HG03139 (cell line): ENCODE measurements around the gene TIAM1.
A peak's percentile ranks its signal among the peaks of the same experiment; 100 is the strongest.

Source experiments
- ATAC-seq: cut with Tn5 transposase; IDR thresholded peaks from one replicate; pipeline ENCODE4 v1.9.1; 2021; ENCODE audit not compliant: unreplicated experiment

Gene TIAM1

DNA sequence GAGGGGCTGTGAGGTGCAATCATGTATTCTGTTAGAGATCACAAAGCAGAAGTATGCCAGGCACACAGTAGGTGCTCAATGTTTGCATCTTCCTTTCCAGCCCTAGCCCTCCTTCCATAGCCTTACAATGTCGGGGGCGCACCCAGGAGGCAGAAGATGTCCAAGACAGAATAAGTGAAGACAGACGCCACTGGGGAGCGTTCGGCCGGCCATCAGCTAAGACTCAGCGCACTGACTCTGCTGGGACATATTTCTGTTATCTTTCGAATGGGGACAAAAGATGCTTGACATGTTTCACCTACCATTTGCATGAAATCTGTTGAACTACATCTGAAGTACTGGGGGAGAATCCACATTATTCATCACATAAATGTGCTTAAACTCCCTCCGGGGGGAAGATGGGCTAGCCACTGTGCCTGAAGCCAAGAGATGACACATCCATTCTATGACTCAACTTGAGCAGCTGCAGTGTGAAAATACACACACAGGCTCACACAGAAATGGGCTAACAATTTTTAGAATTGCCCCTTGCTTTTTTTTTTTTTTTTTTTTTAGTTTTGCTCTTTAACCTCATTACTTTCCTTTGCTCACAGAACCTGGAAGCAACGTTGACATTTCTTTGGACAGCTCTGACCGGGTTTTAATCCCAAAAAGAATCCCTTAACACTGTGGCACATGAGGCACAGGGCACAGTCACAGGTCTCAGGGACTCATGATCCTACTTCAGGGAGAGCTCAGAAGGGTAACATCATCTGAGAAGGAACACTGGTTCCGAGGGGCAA is 7.9 kb downstream of the TIAM1 start:
- ATAC-seq, result no peak

DNA sequence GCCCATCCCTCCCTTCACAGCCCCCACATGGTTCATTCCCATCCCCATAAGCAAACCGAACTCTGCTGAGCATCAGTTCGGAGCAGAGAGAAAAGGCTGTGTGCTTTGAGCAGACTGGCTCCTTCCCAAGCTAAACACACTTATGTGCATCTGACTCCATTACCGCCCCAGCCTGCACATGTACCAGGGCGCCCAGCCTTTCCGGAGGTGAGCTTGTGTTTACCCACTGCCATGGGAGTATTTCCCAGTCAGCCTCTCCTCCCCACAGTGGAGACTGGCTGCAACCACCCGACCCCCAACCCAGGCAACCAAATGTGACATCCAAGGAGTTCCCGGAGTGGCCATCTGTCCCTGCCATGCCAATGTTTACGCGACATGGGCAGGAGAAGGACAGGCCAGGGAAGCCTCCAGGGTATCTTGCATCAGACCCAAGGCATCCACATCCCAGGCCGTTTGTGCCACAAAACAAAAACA is 9.4 kb downstream of the TIAM1 start:
- ATAC-seq, result no peak

DNA sequence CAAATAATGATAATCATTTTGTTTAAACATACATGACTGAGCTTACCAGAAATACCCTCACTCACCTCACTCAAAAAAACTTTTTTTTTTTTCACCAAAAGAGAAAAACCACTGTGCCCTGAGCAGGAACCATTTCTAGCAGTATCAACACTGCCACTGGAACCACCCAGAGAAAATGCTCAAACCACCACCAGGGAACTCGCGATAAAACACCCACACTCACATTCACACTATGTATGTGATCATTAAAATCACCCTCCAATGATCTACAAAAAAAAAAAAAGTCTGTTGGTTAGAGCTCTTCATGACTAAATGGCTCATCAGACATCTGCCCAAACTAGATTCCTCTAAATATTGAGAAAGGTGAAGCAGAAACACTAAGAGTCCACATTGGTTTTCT is 11.5 kb downstream of the TIAM1 start:
- no peak for ATAC-seq

DNA sequence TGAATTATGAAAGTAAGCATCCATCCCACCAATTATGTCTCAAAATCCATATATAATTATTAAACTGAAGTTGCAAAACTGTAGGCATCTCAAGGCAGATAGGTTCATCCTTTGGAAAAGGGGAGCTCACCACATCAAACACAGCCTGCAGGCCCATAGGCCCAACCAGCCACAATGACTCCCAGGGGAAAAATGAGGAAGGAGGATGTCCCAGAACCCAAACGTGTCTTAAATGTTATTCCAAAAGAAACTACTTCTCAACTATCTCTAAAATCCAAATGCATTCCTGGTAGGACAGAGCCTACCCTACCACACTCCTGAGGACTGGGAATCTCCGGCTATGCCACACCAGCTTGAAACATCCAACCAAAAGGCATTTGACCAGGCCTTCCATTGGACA is 12.8 kb downstream of the TIAM1 start:
- ATAC-seq, result no peak

DNA sequence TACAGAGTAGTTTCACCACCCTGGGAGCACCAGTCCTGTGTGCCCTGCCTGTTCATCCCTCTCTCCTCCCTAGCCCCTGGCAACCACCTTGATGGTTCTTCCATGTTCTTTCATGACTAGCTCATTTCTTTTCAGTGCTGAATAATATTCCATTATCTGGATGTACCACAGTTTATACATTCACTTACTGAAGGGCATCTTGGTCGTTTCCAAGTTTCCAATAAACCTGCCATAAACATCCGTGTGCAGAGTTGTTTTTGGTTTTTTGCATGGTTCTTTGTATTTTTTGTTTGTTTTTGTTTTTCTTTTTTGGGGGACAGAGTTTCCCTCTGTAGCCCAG is 13.9 kb downstream of the TIAM1 start:
- ATAC-seq, result no peak

DNA sequence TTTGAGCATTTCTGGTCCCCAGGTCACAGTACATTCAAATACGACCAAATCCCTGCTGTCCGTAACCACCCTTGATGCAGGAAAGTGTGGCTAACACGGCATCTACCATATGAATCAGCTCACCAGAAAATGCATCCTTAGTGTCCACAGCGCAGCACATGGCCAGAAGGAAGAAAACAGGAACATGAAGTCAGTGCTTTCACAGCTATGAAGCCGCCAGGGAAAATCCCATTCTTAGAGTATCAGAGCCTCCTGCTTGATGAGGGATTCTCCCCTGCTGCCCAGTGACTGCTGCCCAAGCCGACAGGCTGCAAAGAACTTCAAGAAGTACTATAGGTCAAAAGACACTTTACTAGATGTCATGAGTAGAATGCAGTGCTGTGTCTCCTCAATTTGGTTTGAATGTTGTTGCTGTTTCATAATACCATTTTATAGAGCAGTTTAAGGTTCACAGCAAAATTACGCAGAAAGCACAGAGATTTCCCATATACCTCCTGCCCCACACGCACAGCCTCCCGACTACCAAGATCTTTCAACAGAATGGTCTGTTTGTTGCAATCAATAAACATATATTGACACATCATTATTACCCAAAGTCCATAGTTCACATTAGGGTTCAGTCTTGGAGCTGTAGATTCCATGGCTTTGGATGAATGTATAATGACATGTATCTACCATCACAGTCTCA is 14.5 kb downstream of the TIAM1 start:
- no peak for ATAC-seq

DNA sequence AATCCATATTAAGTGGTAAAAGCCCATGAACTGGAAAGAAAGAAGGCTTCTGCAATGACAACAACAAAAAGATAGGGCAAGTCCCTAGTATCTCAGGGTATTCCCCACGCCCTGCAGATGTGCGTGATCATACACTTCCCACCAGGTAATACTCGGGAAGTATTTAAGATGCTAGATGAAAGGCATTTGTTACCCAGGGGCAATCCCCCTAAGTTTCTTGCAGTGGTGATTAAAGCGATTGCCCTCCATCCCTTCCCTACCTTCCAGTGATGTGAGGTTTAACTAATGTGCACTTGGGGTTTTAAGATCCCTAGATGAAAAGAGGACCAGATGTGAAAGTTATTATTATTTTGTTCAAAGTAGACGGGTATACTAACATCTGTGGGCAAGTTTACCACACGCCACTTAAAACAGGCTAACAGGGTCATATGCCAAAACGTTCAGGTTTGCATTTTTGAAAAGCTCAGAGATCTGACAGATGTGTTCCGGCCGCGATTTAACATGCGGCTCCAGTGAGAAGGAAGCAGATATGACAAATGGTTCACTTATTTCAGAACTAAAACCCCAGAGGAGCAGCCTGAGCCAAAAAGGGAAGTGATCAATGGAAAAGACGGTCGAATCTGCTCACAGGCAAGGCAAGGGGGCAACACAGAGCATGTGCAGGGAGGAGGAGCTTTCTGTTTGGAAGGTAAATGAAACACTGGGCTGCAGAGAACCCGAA is 17.4 kb downstream of the TIAM1 start:
- ATAC-seq, result peak; percentile 96

DNA sequence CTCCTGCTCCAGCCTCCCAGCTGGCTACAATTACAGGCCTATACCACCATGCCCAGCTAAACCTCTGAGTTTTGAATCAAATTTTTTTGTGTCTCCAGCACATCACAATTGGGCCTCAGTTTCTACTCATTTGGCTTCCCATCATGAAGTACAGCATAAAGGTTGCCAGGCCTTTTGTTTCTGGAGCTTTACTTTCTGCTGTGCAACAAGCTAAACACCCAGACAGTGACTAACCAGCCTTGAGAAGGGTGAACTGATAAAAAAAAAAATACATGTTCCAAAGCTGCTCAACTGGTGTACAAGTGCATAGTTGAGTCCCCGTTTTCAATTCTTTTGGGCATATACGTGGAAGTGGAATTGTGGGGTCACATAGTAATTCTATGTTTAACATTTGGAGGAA is 25.1 kb downstream of the TIAM1 start:
- ATAC-seq, result no peak

DNA sequence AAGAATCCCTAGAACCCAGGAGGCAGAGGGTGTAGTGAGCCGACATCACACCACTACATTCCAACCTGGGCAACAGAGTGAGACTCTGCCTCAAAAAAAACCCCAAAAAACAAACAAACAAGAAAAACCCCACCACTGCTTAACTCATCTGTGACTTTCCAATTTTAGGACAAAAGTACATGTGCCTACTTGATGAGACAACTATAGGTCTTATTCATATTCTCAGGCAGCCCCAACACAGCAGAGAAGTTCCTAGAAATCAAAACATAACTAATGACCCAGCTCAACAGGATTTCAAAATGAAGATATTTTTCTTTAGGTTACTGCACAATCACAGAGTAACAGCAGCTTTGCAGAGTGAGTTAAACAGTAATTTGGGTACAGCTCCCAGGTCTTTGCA is 26.4 kb downstream of the TIAM1 start:
- no peak for ATAC-seq

DNA sequence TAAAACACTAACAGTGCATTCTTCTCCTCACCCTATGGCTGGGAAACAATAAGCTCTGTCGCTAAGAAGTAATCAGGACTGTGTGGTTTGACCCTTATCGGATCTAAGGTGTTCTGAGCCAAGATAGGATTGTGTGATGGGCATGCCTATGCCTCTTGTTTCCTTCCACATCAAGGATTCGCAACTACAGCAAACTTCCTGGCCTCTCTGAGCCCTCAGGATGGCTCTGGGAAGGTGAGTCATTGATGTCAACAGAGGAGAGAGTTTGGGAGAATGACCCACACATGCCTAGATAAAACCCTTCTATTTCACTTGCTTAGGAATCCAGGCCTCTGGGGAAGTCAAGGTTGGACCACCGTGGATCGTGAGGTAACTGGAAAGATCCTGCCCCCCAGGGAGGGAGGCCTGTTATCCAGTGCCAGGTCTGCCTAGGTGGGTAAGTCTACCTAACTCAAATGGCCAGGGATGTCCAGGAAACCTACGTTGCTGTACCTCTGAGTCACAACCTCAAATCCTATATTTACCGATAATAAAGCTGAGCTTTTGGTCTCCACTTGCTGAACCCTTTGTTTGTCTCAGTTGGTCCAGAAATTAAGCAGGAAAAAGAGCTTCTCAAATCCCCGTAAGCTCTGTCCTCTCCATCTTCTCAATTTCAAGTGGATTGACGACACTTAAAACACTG is 27.4 kb downstream of the TIAM1 start:
- ATAC-seq, result no peak

DNA sequence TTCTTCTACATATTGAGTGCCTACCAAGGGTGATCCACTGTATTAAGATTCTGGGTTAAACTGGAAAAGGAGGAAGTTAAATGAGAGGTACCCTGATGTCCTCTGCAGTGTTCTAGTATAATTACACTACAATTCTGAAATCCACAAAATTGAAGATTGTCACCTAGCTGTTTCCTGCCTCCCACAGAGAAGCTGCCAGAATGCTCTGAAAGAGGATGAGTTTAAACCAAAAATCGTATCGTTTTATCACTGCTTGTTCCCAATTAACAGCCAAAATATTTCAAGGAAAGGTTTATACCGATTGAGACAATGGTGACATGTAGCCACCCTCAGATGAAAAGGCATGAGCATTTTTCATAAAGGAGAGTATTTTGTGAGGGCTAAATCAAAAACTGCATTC is 28.0 kb downstream of the TIAM1 start:
- no peak for ATAC-seq

DNA sequence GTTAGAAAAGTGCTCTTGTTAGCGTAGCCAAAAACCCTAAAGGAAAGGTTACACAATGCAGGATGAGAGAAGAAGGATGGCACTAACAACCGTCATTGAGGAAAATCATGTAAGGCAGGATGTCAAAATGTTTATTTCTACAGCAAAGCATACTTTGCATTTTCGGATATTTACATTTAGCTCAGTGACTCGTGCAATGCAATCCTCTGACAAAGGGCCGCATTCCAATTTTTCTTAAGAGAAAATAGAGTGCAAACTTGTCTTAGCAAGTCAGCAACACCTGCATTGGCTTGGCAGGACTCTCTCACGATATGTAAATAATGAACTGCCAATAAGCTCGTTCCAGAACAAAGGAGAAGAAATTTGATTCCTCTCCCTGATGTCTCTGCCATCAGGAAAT is 33.3 kb downstream of the TIAM1 start:
- no peak for ATAC-seq

DNA sequence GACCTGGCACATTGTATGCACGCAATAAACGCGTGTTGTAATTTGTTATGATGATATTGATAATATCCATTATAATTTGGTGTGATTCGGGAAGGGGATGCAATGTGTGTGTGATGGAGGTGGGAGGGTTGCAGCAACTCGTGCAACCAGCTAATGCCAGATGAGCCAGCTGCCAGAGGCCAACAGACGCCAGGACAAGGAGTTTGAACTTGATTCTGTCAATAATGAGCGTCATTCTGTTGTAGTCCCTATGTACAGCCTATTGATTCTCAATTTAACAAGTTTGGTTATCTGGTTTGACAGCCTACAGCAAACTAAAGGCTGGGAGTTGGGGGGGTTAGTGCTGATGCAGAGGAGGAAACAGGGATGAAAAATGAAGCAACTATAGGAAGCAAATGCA is 35.5 kb downstream of the TIAM1 start:
- ATAC-seq, result no peak

DNA sequence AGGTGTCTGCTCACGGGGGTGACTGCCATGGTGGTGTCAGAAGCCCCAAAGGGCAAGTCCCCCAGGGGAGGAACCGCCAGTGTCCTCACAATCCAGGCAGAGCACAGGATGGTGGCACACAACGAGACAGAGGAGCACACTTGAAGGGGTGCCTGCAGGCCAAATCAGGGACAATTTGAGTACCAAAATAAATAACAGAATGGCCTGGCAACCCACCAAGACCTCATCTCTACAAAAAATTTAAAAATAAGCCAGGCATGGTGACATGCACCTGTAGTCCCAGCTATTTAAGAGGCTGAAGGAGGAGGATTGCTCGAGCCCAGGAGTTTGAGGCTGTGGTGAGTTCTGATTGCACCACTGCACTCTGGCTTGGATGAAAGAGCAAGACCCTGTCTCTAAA is 38.2 kb downstream of the TIAM1 start:
- ATAC-seq, result no peak

DNA sequence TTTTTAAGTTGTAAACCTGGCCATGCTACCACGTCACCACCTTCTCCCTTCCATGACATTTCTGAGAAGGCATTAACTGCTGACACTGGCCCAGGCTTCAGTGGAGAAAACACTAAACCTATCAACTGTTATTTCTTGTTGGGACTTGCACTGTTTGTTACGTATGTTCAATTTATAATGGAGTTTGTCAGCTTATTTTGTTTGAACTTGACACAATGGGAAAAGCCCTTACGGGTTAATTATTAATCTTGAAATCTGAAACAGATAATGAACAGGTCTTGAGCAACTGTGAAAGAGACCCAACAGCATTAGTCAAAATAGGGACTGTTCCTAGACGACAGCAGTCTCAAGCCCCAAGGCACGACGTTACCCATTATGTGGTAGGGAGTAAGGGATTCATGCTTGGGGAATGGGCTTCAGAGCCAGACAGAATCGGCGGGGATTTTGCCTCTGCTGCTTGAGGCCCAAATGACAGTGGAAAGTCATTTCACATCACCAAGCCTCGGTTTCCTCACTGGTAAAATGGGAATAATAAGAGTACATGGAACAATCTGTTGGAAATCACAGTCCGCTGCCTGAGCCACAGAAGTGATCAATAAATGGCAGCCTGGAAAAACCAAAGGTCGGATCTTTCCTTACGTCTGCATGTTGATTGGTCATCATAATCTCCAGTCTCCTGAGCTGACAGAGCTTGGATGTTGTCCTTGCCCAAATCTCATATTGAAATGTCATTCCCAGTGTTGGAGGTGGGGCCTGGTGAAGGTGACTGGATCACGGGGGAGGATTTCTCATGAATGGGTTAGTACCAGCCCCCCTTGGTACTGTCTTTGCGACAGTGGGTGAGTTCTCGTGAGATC is 44.5 kb downstream of the TIAM1 start:
- no peak for ATAC-seq

DNA sequence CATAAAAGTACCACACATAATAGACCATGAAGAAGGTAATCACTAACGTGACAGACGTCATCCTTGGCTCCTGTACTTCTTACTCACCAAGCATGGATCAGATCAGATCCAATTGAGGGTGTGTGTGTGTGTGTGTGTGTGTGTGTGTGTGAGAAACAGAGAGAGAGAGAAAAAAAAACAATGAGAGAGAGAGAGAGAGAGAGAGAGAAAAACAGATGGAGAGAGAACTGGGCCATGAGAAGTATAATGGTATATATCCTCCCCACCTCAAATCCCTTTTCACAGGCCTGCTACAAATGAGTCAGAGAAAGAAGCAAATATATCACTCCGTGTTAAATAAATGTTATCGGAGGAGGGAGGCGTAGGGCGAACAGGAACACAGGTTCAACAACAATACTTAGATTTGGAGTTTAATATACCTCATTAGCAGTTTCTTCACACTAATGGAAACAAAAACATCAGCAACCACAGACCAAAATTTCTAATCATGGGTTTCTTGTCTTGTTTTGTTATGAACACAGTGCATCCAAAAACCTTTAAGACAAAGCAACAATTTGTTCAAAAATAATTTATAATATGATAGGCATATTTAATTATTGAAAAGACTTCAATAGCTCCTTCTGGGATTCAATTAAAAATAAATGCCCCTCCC is 45.3 kb downstream of the TIAM1 start:
- ATAC-seq, result no peak

DNA sequence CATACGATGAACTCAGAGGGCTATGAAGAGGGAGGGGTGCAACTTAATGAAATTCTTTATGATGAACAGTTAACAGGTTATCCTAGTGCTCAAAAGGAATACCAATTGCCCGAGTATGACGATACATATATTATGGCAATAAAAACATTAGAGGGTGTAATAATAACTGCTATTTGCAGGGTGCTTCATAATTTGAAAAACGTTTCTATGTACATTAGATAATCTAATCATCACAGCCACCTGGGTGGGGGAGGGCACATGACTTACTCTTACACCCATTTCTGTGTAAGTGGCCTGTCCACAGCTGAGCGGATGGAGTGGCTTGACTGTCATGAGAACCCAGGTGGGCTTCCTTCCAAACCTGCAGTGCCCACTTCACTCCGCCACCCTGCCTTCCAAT is 46.3 kb downstream of the TIAM1 start:
- ATAC-seq, result no peak

DNA sequence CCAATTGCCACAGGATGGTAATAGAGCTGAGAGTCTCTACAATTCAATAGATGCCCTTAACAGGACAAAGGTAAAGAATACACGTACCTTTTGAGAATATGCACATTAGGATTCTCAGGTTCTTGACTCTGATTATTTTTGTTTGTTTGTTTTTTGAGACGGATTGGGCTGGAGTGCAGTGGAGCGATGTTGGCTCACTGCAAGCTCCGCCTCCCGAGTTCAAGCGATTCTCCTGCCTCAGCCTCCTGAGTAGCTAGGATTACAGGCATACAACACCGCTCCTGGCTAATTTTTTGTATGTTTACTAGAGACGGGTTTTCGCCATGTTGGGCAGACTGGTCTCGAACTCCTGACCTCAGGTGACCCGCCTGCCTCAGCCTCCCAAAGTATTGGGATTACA is 48.4 kb downstream of the TIAM1 start:
- ATAC-seq, result no peak

DNA sequence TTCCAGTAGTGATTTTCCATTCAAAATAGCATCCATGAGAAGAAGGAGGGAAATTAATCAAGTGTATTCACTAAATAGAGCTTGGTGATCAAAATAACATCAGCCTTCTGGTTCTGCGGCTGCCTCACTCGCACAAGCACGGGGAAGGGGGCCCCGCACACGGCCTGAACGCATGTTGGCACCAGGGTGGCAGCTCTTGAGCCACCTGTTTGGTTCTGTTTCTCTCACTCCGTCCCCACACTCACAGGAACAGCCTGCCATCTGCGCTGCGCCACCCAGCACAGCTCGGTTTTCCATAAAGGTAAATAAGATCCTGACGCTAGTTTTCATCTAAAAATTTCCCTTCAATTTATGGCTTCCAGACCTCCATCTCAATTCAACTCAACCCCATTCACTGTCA is 49.4 kb downstream of the TIAM1 start:
- no peak for ATAC-seq

DNA sequence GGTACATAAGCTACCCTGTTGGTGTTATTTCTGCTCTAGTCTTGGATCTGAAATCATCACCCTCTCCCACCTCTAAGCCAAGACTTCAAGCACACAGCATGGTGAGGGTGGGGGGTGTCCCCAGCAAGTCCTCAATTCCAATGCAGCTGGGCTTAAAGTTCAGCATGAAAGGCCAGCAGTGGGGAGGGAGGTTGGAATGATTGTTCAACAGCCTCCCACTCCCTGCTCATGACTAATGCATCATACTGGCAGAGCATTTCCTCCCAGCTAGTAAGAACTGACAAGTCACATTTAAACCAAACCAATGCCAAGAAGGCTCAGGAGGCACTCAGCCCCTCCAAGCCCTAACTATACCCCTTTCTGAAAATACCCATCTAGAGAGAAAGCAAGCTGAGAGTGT is 50.1 kb downstream of the TIAM1 start:
- no peak for ATAC-seq
